ENCODE results near the gene CARD9. TPM values are rescaled to one million over a fixed set of nuclear protein-coding genes. Genes with fewer than 3 reads are reported as not detected.
"Not testable (repeated sequence)": the region's sequence is repeated elsewhere in the genome, so short reads cannot be mapped to it uniquely, and the experiment has no call there.

CARD9 gene
- total RNA-seq, 1 experiment from 2014 or later: 14.0 TPM

DNA sequence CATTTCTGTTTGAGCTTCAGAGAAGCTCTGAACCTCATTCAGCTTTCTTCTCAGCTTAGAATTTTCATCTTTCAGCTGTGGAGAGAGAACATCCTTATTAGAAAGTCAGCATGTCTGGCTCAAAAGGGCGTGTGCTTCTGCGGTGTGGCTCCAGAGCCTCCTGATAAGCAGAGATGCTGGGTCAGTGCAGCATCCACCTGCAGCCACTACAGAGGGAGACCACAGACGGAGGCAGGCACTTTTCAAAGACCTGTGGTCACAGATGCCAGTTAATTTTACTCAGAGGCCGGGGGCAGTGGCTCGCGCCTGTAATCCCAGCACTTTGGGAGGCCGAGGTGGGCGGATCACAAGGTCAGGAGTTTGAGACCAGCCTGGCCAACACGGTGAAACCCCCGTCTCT is 32.4 kb upstream of the CARD9 start:
- POLR2A ChIA-PET (ENCODE audit: unreplicated experiment); CTCF ChIA-PET; intact Hi-C loops (cut with micrococcal nuclease; ENCODE audit: unreplicated experiment); H3K4me2 ChIP-seq; DNase-seq; H4K20me1 ChIP-seq (ENCODE audit: insufficient read depth); H3K36me3 ChIP-seq (ENCODE audit: low read depth); H3K9me2 ChIP-seq (ENCODE audit: insufficient read depth); BruUV-seq (replicated peaks); H3K4me3 ChIP-seq; H3K27me3 ChIP-seq (ENCODE audit: insufficient read depth, low read depth); H3K27ac ChIP-seq; H3K4me1 ChIP-seq (replicated peaks; ENCODE audit: insufficient read depth); H3K9me3 ChIP-seq (ENCODE audit: insufficient read depth, low read depth); H2AFZ ChIP-seq: not testable (repeated sequence)
- Histone ChIP-seq H3K79me2 (ENCODE audit: low read depth) (peaks cover 23% of the 10 kb centered on the region), H3F3A (ENCODE audit: insufficient read depth, low read depth) (peaks cover 18% of the 10 kb centered on the region; the same call in 1 of the 2 replicates)

DNA sequence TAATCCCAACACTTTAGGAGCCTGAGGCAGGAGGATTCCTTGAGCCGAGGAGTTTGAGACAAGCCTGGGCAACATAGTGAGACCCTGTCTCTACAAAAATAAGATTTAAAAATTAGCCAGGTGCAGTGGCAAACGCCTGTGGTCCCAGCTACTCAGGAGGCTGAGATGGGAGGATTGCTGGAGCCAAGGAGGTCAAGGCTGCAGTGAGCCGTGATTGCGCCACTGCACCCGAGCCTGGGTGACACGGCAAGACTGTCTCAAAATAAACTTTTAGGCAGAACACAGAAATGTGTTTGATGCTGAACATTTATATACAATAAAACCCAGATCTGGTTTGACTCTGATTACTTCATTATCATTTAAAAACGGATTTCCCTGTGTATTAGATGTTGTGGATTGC is 32.0 kb upstream of the CARD9 start:
- no peak for DNase-seq
- Histone ChIP-seq H2AFZ (no peak overlapping the region), H3K79me2 (ENCODE audit: low read depth) (peaks cover 19% of the 10 kb centered on the region), H4K20me1 (ENCODE audit: insufficient read depth) (no peaks in the 10 kb centered on the region; the same call in none of the 2 replicates), H3K9me3 (ENCODE audit: insufficient read depth, low read depth) (no peaks in the 10 kb centered on the region), H3K36me3 (ENCODE audit: low read depth) (peaks cover 9% of the 10 kb centered on the region), H3F3A (ENCODE audit: insufficient read depth, low read depth) (peaks cover 22% of the 10 kb centered on the region; the same call in 1 of the 2 replicates), H3K9me2 (ENCODE audit: insufficient read depth) (no peaks in the 10 kb centered on the region), H3K27ac (no peak overlapping the region), H3K4me3 (no peak overlapping the region), H3K27me3 (ENCODE audit: insufficient read depth, low read depth) (no peaks in the 10 kb centered on the region), H3K4me1 (replicated peaks; ENCODE audit: insufficient read depth) (peaks cover 12% of the 10 kb centered on the region), H3K4me2 (no peak overlapping the region)
- ChIA-PET CTCF (no interaction called here), POLR2A (ENCODE audit: unreplicated experiment) (no interaction called here)
- BruUV-seq (replicated peaks): no TSS peak
- intact Hi-C loops (cut with micrococcal nuclease; ENCODE audit: unreplicated experiment): no loop called here
- TF ChIP-seq, protein P1, sequence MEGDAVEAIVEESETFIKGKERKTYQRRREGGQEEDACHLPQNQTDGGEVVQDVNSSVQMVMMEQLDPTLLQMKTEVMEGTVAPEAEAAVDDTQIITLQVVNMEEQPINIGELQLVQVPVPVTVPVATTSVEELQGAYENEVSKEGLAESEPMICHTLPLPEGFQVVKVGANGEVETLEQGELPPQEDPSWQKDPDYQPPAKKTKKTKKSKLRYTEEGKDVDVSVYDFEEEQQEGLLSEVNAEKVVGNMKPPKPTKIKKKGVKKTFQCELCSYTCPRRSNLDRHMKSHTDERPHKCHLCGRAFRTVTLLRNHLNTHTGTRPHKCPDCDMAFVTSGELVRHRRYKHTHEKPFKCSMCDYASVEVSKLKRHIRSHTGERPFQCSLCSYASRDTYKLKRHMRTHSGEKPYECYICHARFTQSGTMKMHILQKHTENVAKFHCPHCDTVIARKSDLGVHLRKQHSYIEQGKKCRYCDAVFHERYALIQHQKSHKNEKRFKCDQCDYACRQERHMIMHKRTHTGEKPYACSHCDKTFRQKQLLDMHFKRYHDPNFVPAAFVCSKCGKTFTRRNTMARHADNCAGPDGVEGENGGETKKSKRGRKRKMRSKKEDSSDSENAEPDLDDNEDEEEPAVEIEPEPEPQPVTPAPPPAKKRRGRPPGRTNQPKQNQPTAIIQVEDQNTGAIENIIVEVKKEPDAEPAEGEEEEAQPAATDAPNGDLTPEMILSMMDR (conservative IDR thresholded peaks at IDR 0.05): no peak
- no peak for TF ChIP-seq EZH2 (IDR thresholded peaks at IDR 0.05; ENCODE audit: low read depth)

DNA sequence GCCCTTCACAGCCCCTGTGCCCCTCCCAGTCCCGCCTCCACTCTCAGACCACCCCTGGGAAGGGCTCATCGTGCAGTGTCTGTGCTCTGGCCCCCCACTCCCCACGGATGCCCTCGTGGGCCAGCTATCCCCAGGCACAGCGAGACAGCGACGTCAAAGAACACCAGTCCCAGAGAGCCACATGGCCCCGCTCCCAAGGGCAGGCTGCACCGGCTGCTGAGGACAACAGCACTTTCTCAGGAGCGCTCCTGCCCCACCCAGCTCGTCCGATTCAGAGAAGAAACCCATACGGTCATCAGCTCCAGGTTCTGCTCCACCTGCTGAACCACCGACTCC is 31.3 kb upstream of the CARD9 start:
- Histone ChIP-seq H3K36me3 (ENCODE audit: low read depth) (peaks cover 9% of the 10 kb centered on the region), H3K4me3 (no peak overlapping the region), H3K4me2 (no peak overlapping the region), H3K9me2 (ENCODE audit: insufficient read depth) (no peaks in the 10 kb centered on the region), H3K4me1 (replicated peaks; ENCODE audit: insufficient read depth) (peaks cover 14% of the 10 kb centered on the region), H3F3A (ENCODE audit: insufficient read depth, low read depth) (peaks cover 23% of the 10 kb centered on the region; the same call in 1 of the 2 replicates), H3K9me3 (ENCODE audit: insufficient read depth, low read depth) (no peaks in the 10 kb centered on the region), H3K27ac (no peak overlapping the region), H3K79me2 (ENCODE audit: low read depth) (peaks cover 16% of the 10 kb centered on the region), H4K20me1 (ENCODE audit: insufficient read depth) (no peaks in the 10 kb centered on the region; the same call in none of the 2 replicates), H3K27me3 (ENCODE audit: insufficient read depth, low read depth) (no peaks in the 10 kb centered on the region), H2AFZ (no peak overlapping the region)
- CTCF ChIA-PET: no interaction called here
- intact Hi-C loops (cut with micrococcal nuclease; ENCODE audit: unreplicated experiment): no loop called here
- POLR2A ChIA-PET (ENCODE audit: unreplicated experiment): no interaction called here
- TF ChIP-seq, protein P1 (conservative IDR thresholded peaks at IDR 0.05): no peak
- TF ChIP-seq EZH2 (IDR thresholded peaks at IDR 0.05; ENCODE audit: low read depth): no peak
- no TSS peak for BruUV-seq (replicated peaks)
- no peak for DNase-seq

All from PC-9 (cell line).